Naive thymus-derived CD4-positive, alpha-beta T cell (primary cell): ENCODE data around the gene ZDHHC13. TPM values are rescaled to one million over a fixed set of nuclear protein-coding genes. Genes with fewer than 3 reads are reported as not detected.

Experiments
- ATAC-seq: fragments of 150-1000 bp; cut with Tn5 transposase; 2 replicates; pipeline ENCODE4 v1.10.0; 2021; ENCODE audit warnings: mild to moderate bottlenecking, moderate library complexity
- CTCF ChIA-PET: fragments of 350-600 bp; sonication (Branson Sonifier 250); formaldehyde crosslinking; loops from one replicate; lab custom pipeline; 2021; ENCODE audit warnings: antibody characterized with exemption; lab: Charles Lee
- POLR2A ChIA-PET: fragments of 350-600 bp; sonication (Branson Sonifier 250); formaldehyde crosslinking; loops from one replicate; lab custom pipeline; 2021; ENCODE audit warnings: antibody characterized with exemption, inconsistent platforms; lab: Charles Lee
- DNase-seq, 9 donors: peaks; one replicate each; pipeline versions ENCODE4 v3.0.0 to v3.0.0-alpha.2; 2020 to 2022; ENCODE audit warnings: mixed read lengths in 1 of 9
- H3K27ac ChIP-seq: one replicate; pipeline ENCODE4 v1.7.0; 2013; ENCODE audit warnings: mild to moderate bottlenecking, low read depth, low read length, moderate library complexity
- H3K27me3 ChIP-seq, 2 donors: one replicate each; pipeline ENCODE4 v1.7.0; 2013; ENCODE audit warnings: low read length in 2 of 2, mild to moderate bottlenecking in 2 of 2, moderate library complexity in 2 of 2; ENCODE audit not compliant: control insufficient read depth in 2 of 2, insufficient read depth in 2 of 2
- H3K36me3 ChIP-seq, 3 experiments: 1 replicate in 2 of 3; 2 replicates in 1 of 3; pipeline ENCODE4 v1.7.0; 2013; ENCODE audit warnings: low read length in 3 of 3, mild to moderate bottlenecking in 3 of 3, moderate library complexity in 1 of 3; ENCODE audit not compliant: insufficient read depth in 3 of 3, control insufficient read depth in 2 of 3
- H3K4me1 ChIP-seq, 2 donors: one replicate each; pipeline ENCODE4 v1.7.0; 2013; ENCODE audit warnings: low read length in 2 of 2, mild to moderate bottlenecking in 2 of 2, moderate library complexity in 1 of 2; ENCODE audit not compliant: control insufficient read depth in 2 of 2, insufficient read depth in 2 of 2
- H3K4me3 ChIP-seq: 2 replicates; pipeline ENCODE4 v1.7.0; 2013; ENCODE audit warnings: mild to moderate bottlenecking, low read length
- H3K9me3 ChIP-seq, 3 experiments: 1 replicate in 2 of 3; 2 replicates in 1 of 3; pipeline ENCODE4 v1.7.0; 2013; ENCODE audit warnings: low read length in 3 of 3; ENCODE audit not compliant: control insufficient read depth in 2 of 3
- H3K27ac Mint-ChIP-seq, 9 donors: one replicate each; pipeline ENCODE4 v1.8.0; 2020 to 2022; ENCODE audit warnings: mixed read lengths in 9 of 9, mild to moderate bottlenecking in 8 of 9, moderate library complexity in 5 of 9, inconsistent platforms in 2 of 9
- H3K27me3 Mint-ChIP-seq, 5 donors: one replicate each; pipeline ENCODE4 v1.8.0; 2021 to 2022; ENCODE audit warnings: mixed read lengths in 5 of 5, mild to moderate bottlenecking in 1 of 5
- H3K36me3 Mint-ChIP-seq, 5 donors: one replicate each; pipeline ENCODE4 v1.8.0; 2020 to 2022; ENCODE audit warnings: mixed read lengths in 5 of 5, mild to moderate bottlenecking in 3 of 5, inconsistent platforms in 1 of 5
- H3K4me1 Mint-ChIP-seq, 7 donors: one replicate each; pipeline ENCODE4 v1.8.0; 2020 to 2022; ENCODE audit warnings: mixed read lengths in 7 of 7, mild to moderate bottlenecking in 3 of 7, inconsistent platforms in 1 of 7
- H3K4me3 Mint-ChIP-seq, 10 donors: one replicate each; pipeline ENCODE4 v1.8.0; 2020 to 2022; ENCODE audit warnings: mild to moderate bottlenecking in 10 of 10, mixed read lengths in 10 of 10, moderate library complexity in 6 of 10, inconsistent platforms in 2 of 10
- H3K9me3 Mint-ChIP-seq, 11 donors: one replicate each; pipeline ENCODE4 v1.8.0; 2020 to 2022; ENCODE audit warnings: mixed read lengths in 11 of 11, mild to moderate bottlenecking in 4 of 11, inconsistent platforms in 1 of 11, moderate library complexity in 1 of 11
- intact Hi-C, 2 donors: fragments of 100-400 bp; cut with micrococcal nuclease; formaldehyde crosslinking; loops; one replicate each; pipeline ENCODE4 v1.15.1; 2023
- polyA plus RNA-seq, 2 donors: library from polyadenylated mRNA; unstranded; fragments of 300-500 nt; fragmentation: Illumina TruSeq; gene quantifications; one replicate each; pipeline ENCODE4 v1.2.3, GENCODE V29; 2021
- total RNA-seq, 6 experiments: library from RNA in 5 of 6; stranded (reverse) in 5 of 6; gene quantifications; 1 replicate in 5 of 6; 2 replicates in 1 of 6; pipeline ENCODE4 v1.2.3 and lab custom pipeline; 2021 to 2026

Gene ZDHHC13
- total and polyA plus RNA-seq, 7 experiments from 2014 or later = 6.8 to 21.3 (median 10.2) TPM

- Mint-ChIP-seq H3K27me3 (no peaks in the 10 kb centered on the region), H3K4me3 (no peak overlapping the region), H3K36me3 (peaks cover 0 to 9% (median 0%) of the 10 kb centered on the region in 5 donors), H3K9me3 (no peaks in the 10 kb centered on the region), H3K27ac (no peak overlapping the region), H3K4me1 (no peaks in the 10 kb centered on the region)
- H3K4me1 ChIP-seq = no peaks in the 10 kb centered on the region
- ChIA-PET CTCF (no interaction called here), POLR2A (no interaction called here)
- intact Hi-C loops = no loop called here
- no peak for ATAC-seq
- H3K9me3 ChIP-seq = no peaks in the 10 kb centered on the region
- H3K36me3 ChIP-seq = no peaks in the 10 kb centered on the region
- no peaks in the 10 kb centered on the region for H3K27me3 ChIP-seq
- no peak for DNase-seq
- H3K27ac ChIP-seq = no peak overlapping the region
- H3K4me3 ChIP-seq = no peak overlapping the region
Measured at GRCh38 chr11:19185036-19185435, 68.1 kb downstream of the ZDHHC13 start.

- DNase-seq = no peak
- H3K27ac ChIP-seq = no peak overlapping the region
- Mint-ChIP-seq H3K27me3 (no peaks in the 10 kb centered on the region), H3K4me1 (no peaks in the 10 kb centered on the region), H3K36me3 (peaks cover 0 to 9% (median 0%) of the 10 kb centered on the region in 5 donors), H3K9me3 (no peaks in the 10 kb centered on the region), H3K4me3 (no peak overlapping the region), H3K27ac (no peak overlapping the region)
- H3K36me3 ChIP-seq = no peaks in the 10 kb centered on the region
- intact Hi-C loops = no loop called here
- no peak overlapping the region for H3K4me3 ChIP-seq
- ChIA-PET POLR2A (no interaction called here), CTCF (no interaction called here)
- H3K9me3 ChIP-seq = no peaks in the 10 kb centered on the region
- H3K4me1 ChIP-seq = no peaks in the 10 kb centered on the region
- H3K27me3 ChIP-seq = no peaks in the 10 kb centered on the region
- no peak for ATAC-seq
Measured at GRCh38 chr11:19185516-19186052, 68.6 kb downstream of the ZDHHC13 start.

DNA sequence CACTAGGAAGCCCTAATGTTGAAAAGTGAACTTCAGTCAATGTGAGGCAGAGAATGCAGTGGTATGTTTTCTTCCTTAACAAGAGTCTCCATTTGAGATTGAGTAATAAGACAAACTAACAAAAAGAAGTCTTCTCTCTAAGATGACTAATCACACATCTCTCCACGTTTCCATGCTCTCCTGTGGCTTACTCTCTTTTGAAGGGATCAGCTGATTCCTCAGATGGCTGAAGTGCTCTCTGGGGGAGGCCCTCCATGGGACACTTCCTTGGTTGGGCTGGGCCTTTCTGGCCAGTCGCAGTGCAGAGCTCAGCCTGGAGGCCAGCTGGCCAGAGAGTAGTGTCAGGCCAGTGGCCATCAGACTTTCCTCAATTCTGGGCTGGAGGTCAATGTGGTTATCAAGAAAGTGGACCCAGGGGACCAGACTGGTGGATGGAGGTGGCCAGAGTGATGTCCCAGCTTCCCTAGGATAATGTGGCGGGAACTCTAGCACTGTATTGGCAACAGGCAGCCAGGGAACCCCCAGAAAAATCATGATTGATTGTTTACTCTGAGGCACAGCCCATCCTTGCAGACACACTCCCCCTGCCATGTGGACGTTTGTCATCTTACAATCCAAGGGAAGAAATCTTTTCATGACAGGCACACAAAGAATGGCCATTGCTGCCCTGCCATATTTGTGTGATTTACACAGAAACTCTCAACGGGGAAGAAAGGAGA lies 70.3 kb downstream of the ZDHHC13 start:
- Mint-ChIP-seq H3K27me3 (no peaks in the 10 kb centered on the region), H3K4me1 (no peaks in the 10 kb centered on the region), H3K9me3 (no peaks in the 10 kb centered on the region), H3K4me3 (no peak overlapping the region), H3K27ac (no peak overlapping the region), H3K36me3 (peaks cover 0 to 9% (median 0%) of the 10 kb centered on the region in 5 donors)
- no peaks in the 10 kb centered on the region for H3K36me3 ChIP-seq
- intact Hi-C loops = no loop called here
- no peak overlapping the region for H3K27ac ChIP-seq
- DNase-seq (no peak), ATAC-seq (no peak)
- ChIA-PET CTCF (no interaction called here), POLR2A (no interaction called here)
- no peak overlapping the region for H3K4me3 ChIP-seq
- no peaks in the 10 kb centered on the region for H3K9me3 ChIP-seq
- no peaks in the 10 kb centered on the region for H3K4me1 ChIP-seq
- H3K27me3 ChIP-seq = no peaks in the 10 kb centered on the region

- H3K4me1 Mint-ChIP-seq = no peaks in the 10 kb centered on the region
- no peak overlapping the region for H3K4me3 ChIP-seq
- peaks cover 0 to 9% (median 0%) of the 10 kb centered on the region in 5 donors for H3K36me3 Mint-ChIP-seq
- H3K27ac Mint-ChIP-seq = no peak overlapping the region
- no peak for DNase-seq
- H3K9me3 Mint-ChIP-seq = no peaks in the 10 kb centered on the region
- intact Hi-C loops = no loop called here
- ATAC-seq = no peak
- H3K4me3 Mint-ChIP-seq = no peak overlapping the region
- H3K27ac ChIP-seq = no peak overlapping the region
- H3K27me3 ChIP-seq = no peaks in the 10 kb centered on the region
- ChIA-PET POLR2A (no interaction called here), CTCF (no interaction called here)
- H3K4me1 ChIP-seq = no peaks in the 10 kb centered on the region
- no peaks in the 10 kb centered on the region for H3K27me3 Mint-ChIP-seq
- H3K9me3 ChIP-seq = no peaks in the 10 kb centered on the region
- no peaks in the 10 kb centered on the region for H3K36me3 ChIP-seq
Measured at GRCh38 chr11:19187833-19188258, 70.9 kb downstream of the ZDHHC13 start.

GRCh38 chr11:19191530-19192169 lies 74.7 kb downstream of the ZDHHC13 start:
- CTCF ChIA-PET = interaction anchor here (0.6 kb wide), 1 partner anchor 67 kb away, joined by 3 read pairs; no protein-coding TSS in a partner anchor

GRCh38 chr11:19193916-19194315 lies 76.9 kb downstream of the ZDHHC13 start:
- Histone ChIP-seq H3K4me3 (no peak overlapping the region), H3K4me1 (no peaks in the 10 kb centered on the region), H3K9me3 (no peaks in the 10 kb centered on the region), H3K27ac (no peak overlapping the region), H3K27me3 (no peaks in the 10 kb centered on the region), H3K36me3 (no peaks in the 10 kb centered on the region)
- H3K4me3 Mint-ChIP-seq = no peak overlapping the region
- H3K4me1 Mint-ChIP-seq = no peaks in the 10 kb centered on the region
- H3K27ac Mint-ChIP-seq = no peak overlapping the region
- intact Hi-C loops = no loop called here
- no peak for DNase-seq
- no peaks in the 10 kb centered on the region for H3K27me3 Mint-ChIP-seq
- no peak for ATAC-seq
- ChIA-PET CTCF (no interaction called here), POLR2A (no interaction called here)
- H3K9me3 Mint-ChIP-seq = peaks cover 0 to 1% (median 0%) of the 10 kb centered on the region in 11 donors
- no peaks in the 10 kb centered on the region for H3K36me3 Mint-ChIP-seq

More at GRCh38 chr11:19191530-19192169, 74.7 kb downstream of the ZDHHC13 start:
- Histone ChIP-seq H3K4me3 (no peak overlapping the region), H3K36me3 (no peaks in the 10 kb centered on the region), H3K9me3 (no peaks in the 10 kb centered on the region), H3K4me1 (no peaks in the 10 kb centered on the region), H3K27me3 (no peaks in the 10 kb centered on the region), H3K27ac (no peak overlapping the region)
- DNase-seq (no peak), ATAC-seq (no peak)
- Mint-ChIP-seq H3K27ac (no peak overlapping the region), H3K36me3 (peaks cover 0 to 3% (median 0%) of the 10 kb centered on the region in 5 donors), H3K4me3 (no peak overlapping the region), H3K27me3 (no peaks in the 10 kb centered on the region), H3K4me1 (no peaks in the 10 kb centered on the region), H3K9me3 (no peaks in the 10 kb centered on the region)
- intact Hi-C loops = no loop called here
- POLR2A ChIA-PET = no interaction called here
